CD4-positive, alpha-beta T cell treated with Interleukin-15 for 1 hour (primary cell): ENCODE measurements around the gene HDAC11.
"Not testable (repeated sequence)": the region's sequence is repeated elsewhere in the genome, so short reads cannot be mapped to it uniquely, and the experiment has no call there.

Experiments
- DNase-seq: peaks from one replicate; pipeline ENCODE4 v3.0.0-alpha.2; 2020

HDAC11 gene

DNA sequence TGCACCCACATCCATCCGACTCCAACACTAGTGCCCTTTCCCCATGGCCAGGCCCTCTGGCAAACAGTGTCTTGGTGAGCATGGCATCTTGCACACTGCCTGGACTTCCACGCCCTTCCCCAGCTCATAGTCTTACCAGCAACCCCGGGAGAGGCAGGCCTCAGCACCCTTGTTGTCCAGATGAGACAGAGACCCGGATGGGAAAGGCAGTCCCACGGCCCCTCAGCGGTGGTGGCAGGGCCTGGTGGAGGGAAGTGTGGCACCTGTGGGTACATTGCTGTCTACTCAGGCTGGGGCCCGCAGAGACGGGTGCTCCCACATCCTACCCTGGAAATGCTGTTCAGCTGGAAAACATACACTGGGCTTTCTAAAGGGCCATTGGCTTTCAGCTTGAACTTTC, 28.4 kb downstream of the HDAC11 start:
- no peak for DNase-seq

DNA sequence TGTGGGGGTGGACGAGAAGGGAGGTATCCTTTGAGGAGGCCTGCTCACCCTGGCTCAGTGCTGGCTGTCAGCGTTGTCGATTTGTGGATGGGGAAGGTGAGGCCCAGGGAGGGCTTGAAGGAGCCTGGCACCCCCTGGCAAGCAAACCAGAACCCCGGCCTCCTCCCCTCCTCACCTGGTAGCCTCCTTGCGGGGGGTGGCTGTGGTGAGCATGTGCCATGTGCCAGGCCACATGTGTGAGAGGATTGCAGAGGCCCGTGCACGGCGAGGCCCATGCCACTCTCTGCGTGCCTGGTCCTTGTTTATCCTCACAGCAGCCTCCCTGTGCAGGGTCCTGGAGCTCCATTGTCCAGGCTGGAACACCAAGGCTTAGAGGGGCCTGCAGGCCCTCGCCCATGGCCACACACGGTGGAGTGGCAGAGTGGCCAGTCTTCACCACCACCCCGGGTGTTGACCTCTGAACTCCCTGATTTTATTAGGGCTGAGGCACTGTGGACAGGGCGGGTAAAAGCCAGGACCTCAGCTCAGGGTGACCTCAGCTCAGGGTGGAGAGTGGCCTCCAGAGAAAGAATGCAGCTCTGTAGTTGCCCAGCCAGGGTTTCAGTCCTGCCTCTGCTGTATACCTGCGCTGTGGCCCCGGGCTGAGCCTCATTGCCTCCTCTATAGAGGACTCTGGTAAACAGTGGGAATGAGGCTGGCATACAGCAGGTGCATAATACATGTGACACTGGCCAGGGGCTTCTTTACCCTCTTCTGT, 29.1 kb downstream of the HDAC11 start:
- DNase-seq, result no peak

DNA sequence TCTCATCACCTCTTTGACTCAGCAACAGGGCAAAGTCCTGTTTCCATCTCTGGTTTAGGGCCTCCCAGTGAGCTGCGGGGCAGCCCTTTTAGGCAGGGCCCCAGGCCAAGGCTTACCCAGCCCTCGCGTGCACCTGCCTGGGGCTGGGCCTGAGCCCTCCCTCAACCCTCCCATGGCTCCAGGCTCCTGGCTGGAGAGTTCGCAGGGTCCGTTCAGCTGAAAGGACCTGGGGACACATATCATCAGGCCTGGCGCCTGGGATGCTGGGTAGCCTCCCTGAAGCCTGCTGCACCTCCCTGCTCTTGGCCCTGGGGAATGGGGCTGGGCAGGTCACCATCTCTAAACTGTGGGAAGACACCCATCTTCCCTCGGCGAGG, 29.7 kb downstream of the HDAC11 start:
- no peak for DNase-seq

DNA sequence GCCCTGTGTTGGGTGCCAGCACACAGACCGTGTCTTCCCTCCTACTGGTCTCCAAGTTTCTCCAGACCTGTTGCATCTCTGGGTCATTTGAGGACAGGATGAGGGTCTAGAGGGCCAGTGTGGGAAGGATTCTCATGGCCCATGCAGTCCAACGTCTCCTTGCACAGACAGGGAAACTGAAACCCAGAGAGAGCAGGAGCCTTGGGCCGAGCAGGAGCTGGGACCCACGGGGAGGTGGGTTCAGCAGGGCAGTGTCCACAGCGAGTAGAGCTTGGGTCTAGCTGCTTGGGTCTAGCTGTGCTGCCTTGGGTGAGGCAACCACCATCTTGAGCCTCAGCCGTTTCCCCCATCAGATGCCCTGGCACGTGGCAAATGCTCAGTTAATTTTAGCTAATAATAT, 32.3 kb downstream of the HDAC11 start:
- DNase-seq, result no peak

DNA sequence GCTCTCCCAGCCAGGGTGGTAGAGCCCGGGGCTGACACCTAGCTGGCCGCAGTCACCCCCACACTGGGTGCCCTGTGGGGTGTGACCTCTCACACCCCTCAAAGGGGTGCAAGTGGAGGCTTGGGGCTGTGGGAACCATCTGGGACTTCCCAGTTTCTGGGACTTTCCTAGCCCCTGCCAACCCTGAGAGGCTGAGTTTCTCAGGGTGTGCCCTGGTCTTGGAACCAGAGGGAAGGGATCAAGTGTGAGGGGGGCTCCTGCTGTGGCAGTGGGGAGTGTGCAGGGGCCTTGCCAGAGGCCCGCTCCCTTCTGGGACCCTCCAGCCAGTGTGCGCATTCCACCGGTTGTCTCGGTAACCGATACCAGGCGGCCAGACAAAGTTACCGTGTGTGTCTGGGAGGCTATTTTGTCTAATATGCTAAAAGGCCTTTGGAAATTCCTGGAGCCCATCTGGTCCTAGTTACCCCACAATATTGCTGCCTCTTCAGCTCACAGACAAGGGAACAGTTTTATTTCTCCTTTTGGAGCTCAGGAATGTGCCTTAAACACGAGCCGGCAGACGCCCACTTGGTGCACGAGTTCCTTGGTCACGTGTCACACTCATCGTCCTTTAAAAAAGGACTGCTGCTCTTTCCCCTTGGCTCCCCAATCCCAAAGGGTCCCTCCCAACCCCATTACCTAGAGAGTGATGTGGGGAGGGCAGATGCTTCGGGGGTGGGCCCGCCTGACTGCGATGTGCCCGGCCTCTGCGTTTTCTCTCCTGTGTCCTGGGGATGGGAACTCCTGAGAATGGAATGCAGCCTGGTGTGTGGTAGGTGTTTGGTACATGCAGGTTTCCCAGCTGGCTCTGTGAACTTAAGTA, 33.2 kb downstream of the HDAC11 start:
- DNase-seq, result no peak

DNA sequence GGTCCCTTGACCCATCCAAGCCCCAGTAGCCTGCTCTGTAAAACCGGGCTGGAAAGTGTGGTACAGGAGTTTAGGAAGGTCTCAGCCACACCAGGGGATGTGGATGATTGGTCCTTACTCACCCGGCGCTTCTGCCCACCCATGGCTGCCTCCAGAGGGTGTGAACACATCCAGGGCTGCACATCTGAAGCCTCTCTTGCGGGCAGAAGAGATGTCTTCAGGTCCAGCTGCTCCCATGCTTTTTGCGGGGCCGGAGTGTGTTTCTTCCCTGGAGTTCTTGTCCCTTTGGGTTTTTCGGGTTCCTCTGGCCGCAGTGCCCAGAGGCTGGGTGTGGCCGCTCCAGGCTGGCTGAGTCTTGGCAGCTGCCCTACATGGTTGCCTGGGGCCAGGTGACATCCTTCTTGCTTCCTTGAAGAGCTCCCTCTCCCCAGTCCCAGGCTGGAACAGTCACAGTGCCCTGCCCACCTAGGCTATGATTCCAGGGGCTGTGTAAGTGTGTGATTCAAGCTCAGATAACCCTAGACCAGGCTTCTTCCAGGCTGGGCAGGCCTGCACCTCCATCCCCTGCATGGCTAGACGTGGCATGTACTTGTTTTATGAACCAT, 33.9 kb downstream of the HDAC11 start:
- DNase-seq, result no peak

DNA sequence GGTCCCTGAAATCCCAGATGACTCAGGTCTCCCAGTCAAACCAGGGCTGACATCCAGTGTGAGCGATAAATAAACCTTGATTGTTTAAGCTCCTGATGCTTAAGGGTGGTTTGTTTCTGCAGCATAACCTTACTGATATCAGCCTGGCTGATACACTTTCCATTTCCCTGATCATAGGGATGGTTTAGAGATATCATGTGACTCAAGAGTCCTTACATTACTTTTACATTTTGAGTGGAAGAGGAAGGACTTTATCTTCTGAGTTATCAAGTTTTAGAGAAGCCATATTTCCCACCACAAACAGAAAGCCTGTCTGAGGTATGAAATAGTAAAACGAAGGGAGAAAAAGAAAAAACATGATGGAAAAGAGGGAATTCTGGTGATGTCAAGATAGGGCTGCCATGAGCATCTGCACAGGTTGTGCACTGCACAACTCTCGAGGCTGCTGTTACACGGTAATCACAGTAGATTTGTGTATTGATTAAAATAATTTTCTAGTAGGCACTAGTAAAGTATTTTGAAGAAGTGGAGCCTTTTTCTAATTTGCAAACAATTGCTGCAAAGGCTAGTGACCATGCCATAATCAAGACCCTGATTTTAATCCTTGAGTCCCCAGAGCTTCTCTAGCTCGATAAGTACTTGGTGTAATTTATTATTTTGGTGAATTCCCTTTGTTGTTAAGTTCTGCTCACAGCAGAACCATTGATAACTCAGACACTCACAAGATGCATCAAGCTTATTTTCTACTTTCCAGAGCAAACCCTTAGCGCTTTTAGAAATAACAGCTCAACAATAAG, 34.7 kb downstream of the HDAC11 start:
- no peak for DNase-seq

DNA sequence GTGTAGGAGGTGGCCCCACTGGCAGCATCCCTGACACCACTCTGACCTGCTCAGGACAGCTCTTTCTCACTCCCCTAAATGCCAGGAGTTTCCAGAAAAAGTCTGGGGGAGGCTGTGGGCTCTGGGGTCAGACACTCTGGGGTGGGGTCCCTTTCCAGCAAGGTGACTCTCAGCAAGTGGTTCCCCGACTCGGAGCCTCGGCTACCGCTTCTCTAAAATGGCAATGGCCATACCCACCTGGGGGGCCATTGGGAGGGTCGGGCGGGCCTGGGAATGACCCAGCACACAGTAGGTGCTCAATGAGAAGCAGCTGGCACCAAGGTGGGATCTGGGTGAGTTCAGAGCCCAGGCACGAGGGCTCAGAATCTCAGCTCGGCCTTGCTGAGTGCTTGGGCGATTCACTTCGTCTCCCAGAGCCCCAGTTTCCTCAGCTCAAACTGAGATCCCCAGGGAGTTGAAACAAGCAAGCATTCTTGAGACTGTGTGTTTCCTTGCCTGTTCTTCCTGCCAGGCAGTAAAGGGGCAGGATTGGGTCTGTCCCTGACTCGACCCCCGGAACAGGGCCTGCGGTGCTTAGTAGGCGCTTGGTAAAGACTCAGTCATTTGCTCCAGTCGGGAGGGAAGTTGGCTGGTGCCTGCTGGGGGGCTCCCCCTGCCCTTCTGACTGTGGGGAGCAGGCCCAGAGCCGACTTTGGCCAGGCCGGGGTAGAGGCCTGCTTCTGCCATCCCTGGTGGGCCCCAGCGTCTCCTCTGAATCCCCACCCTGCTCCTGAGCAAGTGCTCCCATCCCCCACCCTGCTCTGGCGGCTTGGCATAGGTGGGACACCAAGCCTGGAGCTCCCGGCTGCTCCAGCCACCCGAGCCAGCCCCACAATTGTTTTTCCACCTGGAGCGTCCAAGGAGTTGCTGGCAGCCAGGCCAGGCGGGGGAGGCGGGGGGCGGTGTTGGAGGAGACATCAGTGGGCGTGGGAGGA, 36.0 kb downstream of the HDAC11 start:
- no peak for DNase-seq

DNA sequence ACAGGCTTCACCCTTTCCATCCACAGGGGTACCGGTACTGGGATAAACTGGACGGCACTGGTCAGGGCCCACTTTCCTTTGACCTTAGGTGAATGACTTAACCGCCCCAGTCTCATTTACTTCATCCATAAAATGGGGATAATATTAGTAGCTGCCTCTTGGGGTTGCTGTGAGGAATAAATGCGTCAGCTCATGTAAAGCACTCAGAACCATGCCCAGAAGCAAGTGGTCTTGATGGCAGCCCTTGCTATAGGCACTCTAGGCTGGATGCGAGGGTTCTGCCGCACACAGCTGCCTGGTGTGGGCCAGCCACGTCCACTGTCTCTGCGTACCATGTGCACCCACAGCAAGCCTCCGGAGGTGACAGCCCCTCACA, 36.6 kb downstream of the HDAC11 start:
- no peak for DNase-seq

DNA sequence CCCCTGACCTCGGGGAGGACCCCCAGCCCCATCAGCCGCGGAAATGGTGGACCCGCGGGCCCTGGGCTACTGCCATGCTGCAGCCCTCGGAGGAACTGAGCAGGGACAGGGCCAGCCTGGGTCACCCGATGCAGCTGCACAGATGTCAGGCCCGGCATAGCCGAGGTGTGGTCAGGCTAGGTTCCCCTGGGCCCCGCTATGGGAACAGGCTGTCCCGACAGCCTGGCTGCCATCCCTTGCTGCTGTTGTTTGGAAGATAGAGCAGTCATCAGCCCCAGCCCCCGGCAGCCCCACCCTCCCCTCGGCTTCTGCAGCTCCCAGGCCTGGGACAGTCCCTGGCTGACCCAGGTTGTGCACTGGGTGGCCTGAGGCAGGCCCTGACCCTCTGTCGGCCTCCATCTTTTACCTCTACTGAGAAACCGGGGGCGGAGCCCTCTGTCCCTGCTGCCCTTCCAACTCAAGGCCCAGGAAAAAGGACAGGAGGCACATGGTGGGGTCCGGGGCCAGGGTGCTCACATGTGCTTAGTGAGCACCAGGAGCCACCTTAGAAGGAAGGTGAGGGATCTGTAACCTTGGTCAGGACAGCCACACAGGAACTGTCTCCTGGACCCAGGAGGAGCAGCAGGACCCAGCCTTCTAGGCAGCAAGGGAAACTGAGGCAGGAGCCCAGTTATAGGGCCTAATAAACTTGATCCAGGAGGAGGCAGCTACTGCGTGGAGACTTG, 37.3 kb downstream of the HDAC11 start:
- DNase-seq, result no peak

DNA sequence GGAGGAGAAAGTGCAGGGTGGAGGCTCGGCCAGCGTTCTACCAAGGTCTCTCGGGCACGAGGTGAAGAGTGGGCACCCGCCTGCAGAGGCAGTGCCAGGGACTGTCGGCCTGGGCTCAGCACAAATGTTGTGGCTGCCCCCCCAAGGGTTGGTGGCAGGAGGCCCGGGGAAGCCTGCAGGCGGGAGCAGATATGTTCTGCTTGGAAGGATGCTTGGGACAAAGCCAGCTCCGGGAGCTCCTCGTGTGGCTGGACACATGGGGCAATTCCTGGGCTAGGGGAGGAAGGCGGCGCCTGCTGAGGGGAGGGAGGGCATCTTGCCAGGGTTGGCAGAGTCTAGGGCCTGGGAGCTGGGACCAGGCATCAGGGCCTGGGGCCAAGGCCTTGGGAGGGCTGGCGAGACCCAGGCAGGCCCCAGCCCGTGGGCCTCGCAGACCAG, 38.4 kb downstream of the HDAC11 start:
- no peak for DNase-seq

DNA sequence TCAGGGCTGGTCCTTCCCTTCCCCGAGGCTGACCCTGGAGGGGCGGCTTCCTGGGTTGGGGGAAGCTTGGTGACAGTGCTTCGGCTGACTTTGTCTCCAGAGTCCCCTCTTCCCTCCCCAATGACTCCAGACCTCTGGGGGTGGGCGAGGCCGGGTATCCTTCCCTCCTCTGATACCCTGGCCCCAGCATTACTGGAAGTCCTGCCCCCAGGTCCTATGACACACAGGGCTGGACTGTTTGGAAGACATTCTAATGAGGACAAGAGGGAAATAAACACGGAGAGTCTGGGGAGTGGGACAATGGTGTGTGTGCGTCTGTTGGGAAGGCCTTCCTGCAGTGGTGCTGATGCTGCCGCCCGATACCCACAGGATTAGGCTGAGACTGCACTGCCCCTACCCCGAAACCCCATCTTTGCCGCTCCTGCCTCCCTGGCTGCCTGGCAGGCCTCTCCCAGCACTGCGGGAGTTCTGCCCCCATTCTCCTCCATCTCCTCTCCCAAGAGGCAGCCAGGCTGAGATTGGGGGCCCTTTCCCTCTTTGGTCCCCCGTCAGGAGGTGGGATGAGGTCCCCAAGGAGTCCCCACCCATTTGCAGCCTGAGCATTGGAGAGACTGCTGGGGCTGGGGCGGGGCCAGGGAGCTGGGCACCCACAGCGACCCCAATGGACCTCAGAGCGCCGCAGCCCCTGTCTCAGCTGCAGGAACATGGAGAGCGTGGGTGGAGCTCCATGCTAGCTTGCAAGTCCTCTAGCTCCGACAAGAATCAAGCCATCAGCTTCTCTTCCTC, 39.1 kb downstream of the HDAC11 start:
- DNase-seq, result no peak

DNA sequence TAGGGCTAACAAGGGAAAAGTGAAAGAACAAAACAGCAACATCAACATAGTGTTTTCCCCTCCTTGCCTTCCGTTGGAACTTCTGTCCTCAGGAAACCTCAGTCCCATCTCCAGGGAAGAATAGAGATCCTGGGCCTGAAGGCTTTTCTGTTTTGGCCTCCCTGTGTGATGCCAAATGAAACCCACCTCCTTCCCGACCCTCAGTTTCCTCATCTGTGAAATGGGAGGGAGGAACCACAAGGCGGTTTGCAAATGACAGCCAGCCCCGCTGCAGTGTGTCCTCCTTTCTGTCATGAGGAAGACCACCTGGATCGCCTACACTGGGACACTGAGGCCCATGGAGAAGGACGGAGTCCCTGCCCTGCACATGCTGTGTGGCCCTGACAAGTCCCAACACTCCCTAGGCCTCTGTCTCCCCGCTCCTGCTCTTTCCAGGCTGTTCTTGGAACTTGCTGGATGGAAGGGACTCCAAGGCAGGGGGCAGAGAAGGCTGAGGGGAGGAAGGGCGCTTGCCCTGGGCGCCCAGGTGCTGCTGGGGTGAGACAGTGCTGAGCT, 40.3 kb downstream of the HDAC11 start:
- DNase-seq, result no peak

DNA sequence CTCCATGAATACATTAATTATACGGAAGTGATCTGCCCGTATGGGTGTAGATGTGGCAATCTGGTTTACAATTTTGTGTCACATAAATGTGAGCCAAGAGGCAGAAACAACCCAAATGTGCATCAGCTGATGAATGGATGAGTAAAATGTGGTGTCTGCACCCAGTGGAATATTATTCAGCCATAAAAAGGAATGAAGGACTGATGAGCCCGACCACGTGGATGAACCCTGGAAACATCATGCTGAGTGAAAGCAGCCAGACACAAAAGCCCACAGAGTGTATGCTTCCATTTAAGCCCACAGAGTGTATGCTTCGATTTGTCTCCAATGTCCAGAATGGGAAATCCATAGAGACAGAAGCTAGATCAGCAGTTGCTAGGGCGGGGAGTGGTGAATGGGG, 41.2 kb downstream of the HDAC11 start:
- no peak for DNase-seq

DNA sequence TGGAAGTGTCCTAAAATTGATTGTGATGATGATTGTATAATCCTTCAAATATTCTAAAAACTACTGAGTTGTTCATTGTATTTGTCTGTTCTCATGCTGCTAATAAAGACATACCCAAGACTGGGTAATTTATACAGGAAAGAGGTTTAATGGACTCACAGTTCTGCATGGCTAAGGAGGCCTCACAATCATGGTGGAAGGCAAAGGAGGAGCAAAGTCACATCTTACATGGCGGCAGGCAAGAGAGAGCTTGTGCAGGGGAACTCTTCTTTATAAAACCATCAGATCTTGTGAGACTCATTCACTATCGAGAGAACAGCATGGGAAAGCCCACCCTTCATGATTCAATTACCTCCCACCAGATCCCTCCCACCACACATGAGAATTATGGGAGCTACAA, 41.6 kb downstream of the HDAC11 start:
- not testable (repeated sequence) for DNase-seq

DNA sequence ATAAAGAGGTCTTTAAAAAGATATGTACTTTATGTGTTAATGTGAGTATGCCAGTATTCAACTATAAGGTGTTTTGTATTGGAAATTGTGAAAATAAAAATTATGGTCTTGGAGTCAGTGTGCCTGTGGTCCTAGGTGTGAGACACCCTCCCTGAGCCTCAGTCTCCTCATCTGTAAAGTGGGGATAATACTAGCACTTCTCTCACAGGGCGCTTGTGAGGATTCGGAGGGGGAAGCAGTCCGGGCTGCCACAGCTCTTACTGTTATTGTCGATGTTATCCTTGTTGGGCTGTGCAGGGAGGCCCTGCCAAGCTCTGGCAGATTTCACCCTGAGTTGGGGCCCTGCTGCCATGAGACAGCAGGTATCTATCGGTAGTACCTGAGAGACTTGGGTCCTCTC, 42.1 kb downstream of the HDAC11 start:
- no peak for DNase-seq

DNA sequence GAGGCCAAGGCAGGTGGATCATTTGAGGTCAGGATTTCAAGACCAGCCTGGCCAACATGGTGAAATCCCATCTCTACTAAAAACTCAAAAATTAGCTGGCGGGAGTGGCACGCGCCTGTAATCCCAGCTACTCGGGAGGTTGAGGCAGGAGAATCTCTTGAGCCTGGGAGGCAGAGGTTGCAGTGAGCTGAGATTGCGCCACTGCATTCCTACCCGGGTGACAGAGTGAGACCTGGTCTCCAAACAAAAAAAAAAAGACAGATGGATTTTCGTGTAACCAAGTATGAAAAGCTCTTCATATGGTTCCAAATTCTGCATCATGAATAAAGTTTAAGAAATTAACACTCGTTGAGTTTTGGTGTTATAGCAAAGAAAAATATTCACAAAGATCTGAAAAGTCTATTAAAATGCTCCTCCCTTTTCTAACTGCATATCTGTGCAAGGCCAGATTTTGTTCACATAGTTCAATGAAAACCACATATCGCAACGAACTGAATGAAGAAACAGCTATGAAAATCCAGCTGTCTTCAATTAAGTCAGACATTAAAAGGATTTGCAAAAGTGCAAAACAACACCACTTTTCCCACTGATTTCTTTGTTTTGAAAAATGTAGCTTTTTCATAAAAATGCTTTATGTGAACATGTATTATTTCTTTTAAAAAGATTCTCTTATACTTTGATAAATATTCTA, 45.0 kb downstream of the HDAC11 start:
- no peak for DNase-seq

DNA sequence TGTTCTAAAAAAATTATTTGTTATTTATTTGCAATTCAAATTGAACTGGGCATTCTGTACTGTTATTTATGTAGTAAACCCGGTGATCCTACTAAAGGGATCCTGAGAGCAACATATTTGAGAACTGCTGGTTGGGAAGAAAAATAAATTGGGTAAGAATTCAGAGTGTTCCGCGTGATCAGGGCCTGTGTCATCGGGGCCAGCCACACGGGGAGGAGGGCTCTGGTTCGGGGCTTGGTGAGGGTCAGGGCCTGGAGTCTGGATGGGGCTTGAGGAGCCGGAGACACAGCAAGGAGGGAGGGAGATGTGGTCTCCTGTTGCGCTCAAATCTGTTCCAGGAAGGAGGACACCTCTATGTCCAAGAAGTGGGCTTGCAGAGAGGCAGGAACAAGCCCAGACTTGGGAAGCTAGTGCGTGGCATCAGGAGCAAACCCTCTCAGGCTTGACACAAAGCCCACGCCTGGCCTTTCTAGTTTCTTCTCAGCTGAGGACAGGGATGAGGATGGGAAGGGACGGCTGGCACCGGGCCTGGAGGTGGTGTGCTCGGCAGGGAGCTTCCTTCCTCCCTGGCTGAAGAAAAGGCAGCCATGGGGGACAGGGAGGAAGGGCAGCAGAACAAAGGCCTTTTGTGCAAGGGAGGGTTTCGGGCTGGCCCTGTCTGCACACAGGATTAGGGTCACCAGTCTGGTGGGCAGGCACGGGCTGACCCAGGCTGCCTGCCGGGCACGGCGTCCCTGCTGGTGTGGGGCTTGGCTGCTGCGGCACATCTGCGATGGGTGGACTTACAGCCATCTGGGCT, 45.9 kb downstream of the HDAC11 start:
- DNase-seq, result no peak

DNA sequence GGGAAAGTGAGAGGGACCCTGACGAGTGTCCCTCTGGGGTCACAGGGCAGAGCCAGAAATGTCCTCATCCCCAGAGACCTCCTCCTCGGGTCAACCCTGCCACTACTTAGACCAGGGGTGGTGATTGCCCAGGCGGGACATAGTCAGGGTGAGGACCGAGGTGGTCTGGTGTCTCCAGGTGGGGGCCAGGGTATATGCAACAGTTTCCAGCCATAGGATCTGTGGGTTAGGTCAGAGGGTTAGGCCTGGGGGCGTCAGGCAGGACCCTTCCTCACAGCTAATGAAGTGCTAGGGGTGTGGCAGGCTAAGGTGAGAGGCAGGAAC, 46.5 kb downstream of the HDAC11 start:
- no peak for DNase-seq
